Small intestine (tissue), 7 donors: ENCODE results near the gene AARSD1. TPM values are rescaled to one million over a fixed set of nuclear protein-coding genes. Genes with fewer than 3 reads are reported as not detected.
A peak's percentile ranks its signal among the peaks of the same experiment; 100 is the strongest.

Experiments used
- DNase-seq, 2 donors: peaks; one replicate each; pipeline versions ENCODE4 v3.0.0 to v3.0.0-alpha.2; 2013
- FAIRE-seq: peaks from 2 replicates; lab custom pipeline; 2012; peaks lifted over from hg19 to GRCh38; lab: Jason Lieb, UNC
- H3K27ac ChIP-seq, 3 donors: one replicate each; pipeline ENCODE4 v1.5.1; 2013; ENCODE audit warnings: low read length in 2 of 3, mild to moderate bottlenecking in 2 of 3, control low read depth in 1 of 3, inconsistent platforms in 1 of 3, low read depth in 1 of 3, moderate library complexity in 1 of 3
- H3K27me3 ChIP-seq, 3 donors: one replicate each; pipeline ENCODE4 v1.6.1; 2013; ENCODE audit warnings: low read length in 3 of 3, inconsistent platforms in 1 of 3; ENCODE audit not compliant: control insufficient read depth in 3 of 3, insufficient read depth in 3 of 3
- H3K36me3 ChIP-seq, 3 donors: one replicate each; pipeline ENCODE4 v1.6.1; 2013; ENCODE audit warnings: low read length in 3 of 3, inconsistent platforms in 1 of 3, low read depth in 1 of 3, mild to moderate bottlenecking in 1 of 3, moderate library complexity in 1 of 3; ENCODE audit not compliant: control insufficient read depth in 3 of 3, insufficient read depth in 2 of 3
- H3K4me1 ChIP-seq, 3 donors: one replicate each; pipeline ENCODE4 v1.6.1; 2013; ENCODE audit warnings: low read length in 2 of 3, inconsistent platforms in 1 of 3, low read depth in 1 of 3, mild to moderate bottlenecking in 1 of 3, moderate library complexity in 1 of 3; ENCODE audit not compliant: control insufficient read depth in 3 of 3, insufficient read depth in 2 of 3
- H3K4me3 ChIP-seq, 3 donors: one replicate each; pipeline ENCODE4 v1.5.1; 2013; ENCODE audit warnings: low read length in 3 of 3, control low read depth in 1 of 3, inconsistent platforms in 1 of 3, low read depth in 1 of 3, mild to moderate bottlenecking in 1 of 3, moderate library complexity in 1 of 3
- H3K9me3 ChIP-seq, 2 donors: one replicate each; pipeline ENCODE4 v1.6.1; 2013; ENCODE audit warnings: low read depth in 1 of 2, low read length in 1 of 2; ENCODE audit not compliant: control insufficient read depth in 2 of 2, insufficient read depth in 1 of 2
- WGBS, 3 donors: extraction: QIAGEN DNeasy Blood & Tissue Kit; methylation state at CpG; one replicate each; pipeline ENCODE4 v1.1.7; 2013; 5-methylcytosine and 5-hydroxymethylcytosine counted together
- polyA plus RNA-seq, 4 donors: library from polyadenylated mRNA; stranded (reverse) in 3 of 4; unstranded in 1 of 4; fragments of 200-250 nt in 3 of 4; fragments of 120-200 nt in 1 of 4; gene quantifications; one replicate each; pipeline versions ENCODE4 v1.2.1 to v1.2.3, GENCODE V29; 2013
- donor health status: healthy with polysubstance abuse.
- donor health status: control.
- donor health status: control.
- donor health status: Bipolar disorder and iron deficiency.
- donor health status: healthy.

Gene AARSD1
- polyA plus RNA-seq, 4 donors = 27.3 to 47.4 (median 40.5) TPM

DNA sequence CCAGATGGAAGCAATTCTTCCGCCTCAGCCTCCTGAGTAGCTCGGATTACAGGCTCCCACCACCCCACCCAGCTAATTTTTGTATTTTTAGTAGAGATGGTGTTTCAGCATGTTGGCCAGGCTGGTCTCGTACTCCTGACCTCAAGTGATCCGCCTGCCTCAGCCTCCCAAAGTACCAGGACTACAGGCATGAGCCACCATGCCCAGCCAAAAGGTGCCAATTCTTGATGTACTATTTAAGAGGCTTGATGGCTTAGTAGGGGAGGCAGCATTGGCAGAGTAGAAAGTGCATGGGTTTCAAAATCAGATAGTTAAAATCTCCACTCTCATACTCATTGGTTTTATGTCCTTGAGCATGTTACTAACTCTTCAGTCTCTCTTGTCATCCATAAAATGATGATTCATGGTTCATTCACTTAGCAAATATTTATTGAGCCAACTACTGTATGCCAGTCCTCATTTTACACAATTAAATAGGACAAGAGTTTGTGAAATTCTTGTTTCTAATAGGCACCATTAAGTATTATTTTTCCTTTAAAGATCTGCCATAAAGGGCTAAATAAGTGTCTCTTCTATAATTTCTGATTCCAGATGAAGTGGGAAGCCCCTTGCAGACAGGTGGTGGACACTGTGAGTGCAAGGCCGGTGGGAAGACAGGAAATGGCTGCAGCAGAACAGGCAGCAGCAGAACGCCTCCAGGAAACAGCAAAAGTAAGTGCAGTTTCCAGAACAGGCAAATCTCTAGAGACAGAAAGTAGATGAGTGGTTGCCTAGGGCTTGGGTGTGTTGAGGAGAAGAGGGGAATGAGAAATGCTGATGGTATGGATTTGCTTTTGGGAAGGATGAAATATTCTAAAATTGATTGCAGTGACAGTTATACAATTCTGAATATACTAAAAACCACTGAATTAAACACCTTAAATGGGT, 25.7 kb upstream of the AARSD1 start:
- no peak overlapping the region for H3K4me3 ChIP-seq
- FAIRE-seq = no peak
- 88 to 93% (median 89%) methylated on average over 6 of the region's 6 CpGs for WGBS, 3 donors

DNA sequence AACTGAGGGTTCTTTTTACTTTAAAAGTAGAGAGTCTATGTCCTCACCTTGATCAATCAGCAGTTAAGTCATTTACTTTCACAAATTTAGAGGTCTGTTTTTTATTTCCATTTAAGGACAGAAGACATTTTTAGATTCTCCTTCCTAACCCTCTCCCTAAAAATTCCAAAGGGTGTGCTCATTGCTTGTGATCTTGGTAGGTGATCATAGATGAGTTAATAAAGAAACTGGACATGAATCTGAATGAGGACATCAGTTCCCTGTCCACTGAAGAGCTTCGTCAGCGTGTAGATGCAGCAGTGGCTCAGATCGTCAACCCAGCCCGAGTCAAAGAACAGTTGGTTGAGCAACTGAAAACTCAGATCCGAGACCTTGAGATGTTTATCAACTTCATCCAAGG, 24.9 kb upstream of the AARSD1 start:
- FAIRE-seq (no peak), DNase-seq (no peak)
- no peak overlapping the region for H3K4me3 ChIP-seq
- 88 to 94% (median 91%) methylated on average over 5 of the region's 5 CpGs for WGBS, 3 donors
- no peaks in the 10 kb centered on the region for H3K4me1 ChIP-seq
- H3K36me3 ChIP-seq = peaks cover 14 to 67% (median 18%) of the 10 kb centered on the region in 3 donors
- no peaks in the 10 kb centered on the region for H3K27me3 ChIP-seq
- no peak overlapping the region for H3K27ac ChIP-seq
- H3K9me3 ChIP-seq = no peaks in the 10 kb centered on the region

More for the DNA sequence above, 25.7 kb upstream of the AARSD1 start:
- Histone ChIP-seq H3K27ac (no peak overlapping the region), H3K27me3 (no peaks in the 10 kb centered on the region), H3K9me3 (no peaks in the 10 kb centered on the region), H3K4me1 (no peaks in the 10 kb centered on the region), H3K36me3 (peaks cover 14 to 69% (median 18%) of the 10 kb centered on the region in 3 donors)
- DNase-seq = no peak

DNA sequence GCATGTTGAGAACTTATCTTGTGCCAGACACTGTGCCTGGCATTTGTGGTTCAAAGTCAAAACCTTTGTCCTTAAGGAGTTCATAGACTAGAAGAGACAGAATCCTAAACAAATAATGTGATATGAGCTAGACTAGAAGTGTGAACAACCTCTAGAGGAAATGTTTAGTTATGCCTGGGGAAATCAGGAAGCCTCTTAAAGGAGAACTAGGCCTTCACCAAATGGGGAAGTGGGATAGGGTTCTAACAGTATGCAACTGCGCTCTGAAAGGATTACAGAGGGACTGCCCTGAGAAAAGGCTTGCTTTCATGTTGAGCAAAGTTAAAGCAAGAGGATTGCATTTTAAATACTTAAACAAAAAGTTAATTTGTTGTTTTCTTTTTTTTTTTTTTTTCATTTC, 21.0 kb upstream of the AARSD1 start:
- peaks cover 0 to 4% (median 3%) of the 10 kb centered on the region in 3 donors for H3K4me1 ChIP-seq
- H3K9me3 ChIP-seq = no peaks in the 10 kb centered on the region
- DNase-seq = no peak
- FAIRE-seq = no peak
- 14 to 62% methylated on average over 1 of the region's 1 CpG; no CpG with 5 or more reads in 1 of the 3 donors for WGBS, 3 donors
- H3K36me3 ChIP-seq = peaks cover 4 to 53% (median 12%) of the 10 kb centered on the region in 3 donors
- H3K4me3 ChIP-seq = no peak overlapping the region
- no peak overlapping the region for H3K27ac ChIP-seq
- H3K27me3 ChIP-seq = no peaks in the 10 kb centered on the region

DNA sequence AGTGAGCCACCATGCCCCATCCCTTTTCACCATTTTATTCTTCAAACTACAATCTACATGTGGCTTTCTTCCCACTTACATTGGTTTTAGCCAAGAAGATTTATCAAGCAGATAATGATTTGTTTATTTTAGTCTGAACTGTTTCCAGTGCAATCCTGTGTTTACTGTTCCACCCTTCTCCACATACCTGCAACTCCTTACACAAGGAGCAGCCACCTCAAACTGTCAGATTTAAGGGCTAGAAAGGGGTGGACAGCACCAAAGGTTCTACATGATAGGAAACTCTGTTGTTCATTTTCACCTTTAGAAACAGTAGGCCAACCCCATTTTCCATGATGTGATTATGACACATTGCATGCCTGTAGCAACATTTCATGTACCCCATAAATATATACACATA, 18.0 kb upstream of the AARSD1 start:
- Histone ChIP-seq H3K4me3 (no peak overlapping the region), H3K27me3 (no peaks in the 10 kb centered on the region), H3K27ac (no peak overlapping the region), H3K36me3 (peaks cover 1 to 29% (median 2%) of the 10 kb centered on the region in 3 donors), H3K9me3 (no peaks in the 10 kb centered on the region), H3K4me1 (peaks cover 4 to 9% (median 4%) of the 10 kb centered on the region in 3 donors)
- FAIRE-seq = no peak
- DNase-seq = no peak

DNA sequence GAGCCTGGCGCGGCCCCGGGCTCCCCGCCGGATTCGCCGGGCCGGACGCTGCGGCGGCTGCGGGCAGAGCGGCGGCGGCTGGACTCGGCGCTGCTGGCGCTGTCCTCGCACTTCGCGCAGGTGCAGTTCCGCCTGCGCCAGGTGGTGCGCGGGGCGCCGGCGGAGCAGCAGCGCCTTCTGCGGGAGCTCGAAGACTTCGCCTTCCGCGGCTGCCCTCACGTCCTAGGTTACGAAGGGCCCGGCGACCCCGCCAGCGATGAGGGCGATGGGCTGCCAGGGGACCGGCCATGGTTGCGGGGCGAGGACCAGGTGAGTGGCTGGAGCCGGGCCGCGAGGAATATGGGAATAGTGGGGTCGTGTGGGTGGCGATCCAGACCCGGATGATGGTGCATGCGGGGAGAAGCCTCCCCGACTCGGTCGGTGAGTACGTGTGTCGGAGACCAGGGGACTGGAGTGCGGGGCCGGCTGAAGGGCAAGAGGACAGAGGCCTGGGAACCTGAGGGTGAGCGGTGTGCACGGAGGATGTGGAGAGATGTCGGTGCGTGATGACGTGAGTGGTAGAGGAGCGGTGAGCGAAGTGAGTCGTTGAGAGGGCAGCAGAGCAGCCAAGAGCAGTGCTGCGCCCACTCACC, 16.6 kb upstream of the AARSD1 start:
- Histone ChIP-seq H3K27me3 (no peaks in the 10 kb centered on the region), H3K4me1 (peaks cover 4 to 9% (median 4%) of the 10 kb centered on the region in 3 donors), H3K27ac (peak overlapping the region; percentile 69 to 96 (median 70)), H3K9me3 (no peaks in the 10 kb centered on the region), H3K36me3 (peaks cover 0 to 18% (median 0%) of the 10 kb centered on the region in 3 donors), H3K4me3 (peak overlapping the region; percentile 90 to 95 (median 92))
- peak; percentile 73 to 79 for DNase-seq
- WGBS, 3 donors = 0% methylated on average over 49 to 67 of the region's 67 CpGs
- FAIRE-seq = no peak

DNA sequence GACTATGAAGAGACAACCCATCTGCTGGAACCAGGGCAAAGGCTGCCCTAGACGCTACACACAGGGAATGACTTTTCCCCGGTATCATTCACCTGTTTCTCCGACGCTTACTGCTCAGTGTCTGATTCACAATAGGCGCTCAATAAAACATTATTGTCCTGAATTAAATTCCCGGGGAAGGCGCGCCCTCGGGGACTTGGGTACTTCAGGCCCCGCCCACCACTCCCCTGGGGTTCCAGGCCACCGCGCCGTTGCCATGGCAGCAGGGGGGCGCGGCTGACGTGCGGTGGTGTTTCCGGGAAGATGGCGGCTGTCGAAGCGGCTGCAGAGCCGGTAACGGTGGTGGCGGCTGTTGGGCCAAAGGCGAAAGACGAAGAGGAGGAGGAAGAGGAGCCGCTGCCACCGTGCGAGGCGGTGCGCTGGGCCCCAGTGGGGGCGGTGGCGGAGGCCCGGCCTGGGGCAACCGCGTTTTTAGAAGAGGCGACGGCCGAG, 16.1 kb upstream of the AARSD1 start, which contains the start of gene RUNDC1:
RUNDC1 (plus strand) TSS at position 292 of the 492 bp plus-strand sequence; CDS start at position 304, 12 bp downstream.
- Histone ChIP-seq H3K27me3 (no peaks in the 10 kb centered on the region), H3K4me3 (peak within 1 kb of the TSS; percentile 90 to 95 (median 92)), H3K9me3 (no peaks in the 10 kb centered on the region), H3K27ac (peak within 1 kb of the TSS; percentile 70 to 96 (median 82)), H3K36me3 (peaks cover 0 to 17% (median 0%) of the 10 kb centered on the region in 3 donors), H3K4me1 (peaks cover 4 to 9% (median 4%) of the 10 kb centered on the region in 3 donors)
- WGBS, 3 donors = 0 to 1% (median 0%) methylated on average over 30 to 39 of the region's 39 CpGs
- no peak for FAIRE-seq
- DNase-seq = peak; percentile 98 to 99

DNA sequence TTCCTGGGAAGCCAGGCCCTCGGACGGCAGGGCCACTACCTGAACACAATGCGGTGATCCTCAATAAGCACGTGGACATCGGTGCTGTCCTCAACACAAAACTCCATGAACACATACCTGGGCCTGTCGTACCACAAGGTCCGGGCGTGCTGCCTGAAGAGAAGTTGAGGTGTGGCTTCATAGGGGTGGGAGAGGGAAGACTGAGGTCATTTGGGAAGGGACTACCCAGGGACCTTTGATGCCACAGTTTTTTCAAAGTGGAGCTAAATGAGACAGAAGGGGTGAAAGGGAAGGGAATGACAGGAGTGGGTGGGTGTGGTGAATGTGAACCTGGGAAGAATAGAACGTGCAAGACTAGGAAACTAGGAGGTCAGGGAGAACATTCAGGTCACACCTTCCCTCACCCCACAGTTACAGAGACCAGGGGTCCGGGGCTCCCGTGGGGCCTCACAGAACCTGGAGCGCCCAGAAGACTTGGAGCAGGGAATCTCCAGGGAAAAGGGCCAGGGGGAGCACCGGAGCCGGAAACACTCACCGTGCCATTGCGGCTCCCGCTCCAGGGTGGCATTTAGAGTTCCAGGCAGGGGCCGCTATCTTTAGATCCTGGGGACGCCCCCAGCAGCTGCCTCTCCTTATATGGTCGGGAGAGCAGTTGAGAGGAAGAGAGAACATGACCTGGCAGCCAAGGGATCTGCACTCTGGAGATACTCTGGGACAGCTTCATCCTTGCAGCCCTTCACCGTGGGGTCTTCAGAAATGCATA, 15.4 kb upstream of the AARSD1 start, which contains the start of gene PTGES3L:
PTGES3L (minus strand) TSS at position 570 of the 763 bp plus-strand sequence; CDS start at position 543, 27 bp downstream.
- Histone ChIP-seq H3K4me1 (peaks cover 4 to 9% (median 4%) of the 10 kb centered on the region in 3 donors), H3K4me3 (peak within 1 kb of the TSS; percentile 90 to 95 (median 92)), H3K9me3 (no peaks in the 10 kb centered on the region), H3K27me3 (no peaks in the 10 kb centered on the region), H3K36me3 (peaks cover 0 to 13% (median 0%) of the 10 kb centered on the region in 3 donors), H3K27ac (peak within 1 kb of the TSS; percentile 70 to 96 (median 82))
- DNase-seq (peak; percentile 27 to 75), FAIRE-seq (no peak)
- WGBS, 3 donors = 16 to 30% (median 23%) methylated on average over 20 to 21 of the region's 21 CpGs
